NB4 (cell line): ENCODE measurements around the gene CCNY.

ENCODE experiments used
- DNase-seq: peaks from one replicate; pipeline ENCODE4 v3.0.0; 2010; ENCODE audit warnings: low read depth
- H3K4me3 ChIP-seq: one replicate; pipeline ENCODE4 v1.5.1; 2011; ENCODE audit warnings: mild to moderate bottlenecking, low read depth, low read length, moderate library complexity
- CTCF ChIP-seq: IDR thresholded peaks from one replicate; pipeline ENCODE4 v1.5.1; 2012; ENCODE audit warnings: low read depth, low read length
- MAX ChIP-seq: IDR thresholded peaks from 2 replicates; pipeline ENCODE4 v1.6.1; 2011; ENCODE audit warnings: low read depth, low read length
- MYC ChIP-seq: IDR thresholded peaks from 2 replicates; pipeline ENCODE4 v1.6.1; 2011; ENCODE audit warnings: low read depth, low read length
- POLR2A ChIP-seq: IDR thresholded peaks from 2 replicates; pipeline ENCODE4 v1.6.1; 2011; ENCODE audit warnings: mild to moderate bottlenecking; ENCODE audit not compliant: insufficient read length; ENCODE audit errors: extremely low read depth

The CCNY gene

GRCh38 chr10:35378541-35379210 lies 42.4 kb downstream of the CCNY start:
- H3K4me3 ChIP-seq: no peak overlapping the region
- DNase-seq: peak; percentile 63
- TF ChIP-seq POLR2A: no peak
- TF ChIP-seq CTCF: no peak
- TF ChIP-seq MYC: no peak
- no peak for TF ChIP-seq MAX

- H3K4me3 ChIP-seq: no peak overlapping the region
- peak; percentile 82 for DNase-seq
- TF ChIP-seq POLR2A (no peak), MYC (peak; percentile 26; the same call in 1 of the 2 replicates)
Observed at GRCh38 chr10:35379226-35380137, 43.2 kb downstream of the CCNY start.

DNA sequence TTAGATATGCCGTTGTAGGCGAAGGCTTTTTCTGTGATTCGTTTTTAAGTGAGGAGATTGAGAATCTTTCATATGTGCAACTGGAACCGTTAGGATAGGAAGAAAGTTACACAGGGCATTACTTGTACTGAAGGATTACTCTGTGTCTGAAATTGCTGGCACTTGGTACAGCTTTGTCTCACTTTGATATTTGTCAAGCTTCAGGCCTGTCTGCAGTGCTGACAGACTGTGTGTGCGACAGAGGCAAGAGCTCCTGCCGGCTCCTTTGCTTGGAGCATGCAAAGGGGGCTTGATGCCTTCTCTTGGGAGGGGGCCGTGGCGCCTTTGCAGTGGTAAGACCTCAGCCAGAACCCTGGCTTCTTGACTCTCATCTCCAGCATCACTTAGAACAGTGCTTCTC lies 45.8 kb downstream of the CCNY start:
- no peak overlapping the region for H3K4me3 ChIP-seq
- TF ChIP-seq CTCF (no peak), MYC (no peak), MAX (no peak), POLR2A (no peak)
- no peak for DNase-seq

GRCh38 chr10:35384265-35384868 lies 48.1 kb downstream of the CCNY start:
- DNase-seq: no peak
- no peak overlapping the region for H3K4me3 ChIP-seq
- TF ChIP-seq POLR2A (no peak), MYC (no peak), CTCF (no peak), MAX (no peak)

DNA sequence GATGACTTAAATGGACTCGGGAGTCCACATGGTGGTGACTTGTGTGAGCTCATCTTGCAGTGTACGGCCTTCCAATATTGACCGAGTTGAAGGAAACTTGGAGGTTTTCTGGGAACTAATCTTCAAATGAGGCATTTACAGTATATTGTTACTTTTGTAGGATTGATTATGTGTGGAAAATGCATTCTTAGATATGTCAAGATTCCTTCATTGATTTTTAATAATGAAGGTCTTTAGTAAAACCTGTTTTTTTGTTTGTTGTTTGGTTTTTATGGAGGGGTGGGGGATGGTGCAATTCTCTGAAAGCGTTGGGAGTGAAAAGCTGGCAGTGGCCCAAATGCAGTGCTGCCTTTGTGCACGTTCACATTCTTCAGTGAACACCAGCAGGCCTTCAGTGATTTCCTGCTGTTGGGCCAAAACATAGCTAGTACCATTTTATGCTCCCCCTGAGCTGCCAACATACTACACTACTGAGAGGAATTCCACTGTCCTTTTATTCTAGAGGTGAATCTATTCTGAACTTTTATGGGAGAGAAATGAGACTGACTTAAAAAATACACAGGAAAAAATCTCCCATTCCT lies 50.4 kb downstream of the CCNY start:
- TF ChIP-seq MAX (no peak), MYC (no peak), POLR2A (no peak), CTCF (no peak)
- H3K4me3 ChIP-seq: no peak overlapping the region
- DNase-seq: no peak

GRCh38 chr10:35387768-35388167 lies 51.5 kb downstream of the CCNY start:
- no peak overlapping the region for H3K4me3 ChIP-seq

More at GRCh38 chr10:35387768-35388167, 51.5 kb downstream of the CCNY start:
- DNase-seq: no peak
- TF ChIP-seq MYC (no peak), CTCF (no peak), POLR2A (no peak), MAX (no peak)
